Thyroid gland (tissue), 4 donors: ENCODE results near the gene SERPINA5.

Experiments
- CTCF ChIP-seq, 6 experiments: fragments of 200-600 bp in 3 of 6; fragments of 450-650 bp in 3 of 6; sonication (generic) in 3 of 6; IDR thresholded peaks; one replicate each; pipeline ENCODE4 v1.5.1; 2016 to 2019; ENCODE audit warnings: antibody characterized with exemption in 6 of 6, mild to moderate bottlenecking in 2 of 6, inconsistent platforms in 1 of 6, moderate library complexity in 1 of 6
- POLR2A ChIP-seq, 2 donors: fragments of 450-650 bp; IDR thresholded peaks; one replicate each; pipeline ENCODE4 v1.6.1; 2017; ENCODE audit warnings: antibody characterized with exemption in 2 of 2, mild to moderate bottlenecking in 2 of 2, moderate library complexity in 1 of 2

GRCh38 chr14:94570440-94570839 lies 10.8 kb upstream of the SERPINA5 start:
- TF ChIP-seq CTCF (IDR thresholded peaks at IDR 0.05) (no peak), POLR2A (IDR thresholded peaks at IDR 0.05) (no peak)
